ENCODE results near the gene METTL3. TPM values are rescaled to one million over a fixed set of nuclear protein-coding genes. Genes with fewer than 3 reads are reported as not detected.

Gene METTL3
- total RNA-seq, 1 experiment from 2014 or later: 46.0 TPM

- no peak for DNase-seq
- Histone ChIP-seq H3K9me3 (no peaks in the 10 kb centered on the region), H3K36me3 (no peaks in the 10 kb centered on the region; the same call in 1 of the 2 replicates), H3K4me3 (no peak overlapping the region), H3K27me3 (no peaks in the 10 kb centered on the region)
These were observed 61.3 kb downstream of the METTL3 start for GRCh38 chr14:21449899-21450216.

Other genes with a start within 250 kb of the METTL3 start
- gene HNRNPC, start 241.9 kb downstream of the METTL3 start, total RNA-seq (2014; rRNA removed; shearing (Covaris generic); ENCODE audit: low replicate concordance): 994 and 1,287 TPM in 2 replicates
- gene RPGRIP1, start 231.3 kb downstream of the METTL3 start, total RNA-seq (2014; rRNA removed; shearing (Covaris generic); ENCODE audit: low replicate concordance): not detected in 2 replicates
- gene SUPT16H, start 127.3 kb downstream of the METTL3 start, total RNA-seq (2014; rRNA removed; shearing (Covaris generic); ENCODE audit: low replicate concordance): 27.0 and 32.0 TPM in 2 replicates
- gene CHD8, start 55.2 kb downstream of the METTL3 start, total RNA-seq (2014; rRNA removed; shearing (Covaris generic); ENCODE audit: low replicate concordance): 24.1 and 24.6 TPM in 2 replicates
- gene RAB2B, start 34.4 kb downstream of the METTL3 start, total RNA-seq (2014; rRNA removed; shearing (Covaris generic); ENCODE audit: low replicate concordance): 6.5 and 7.2 TPM in 2 replicates
- 26.9 and 75.1 TPM in 2 replicates for gene TOX4, start 34.1 kb downstream of the METTL3 start, total RNA-seq (2014; rRNA removed; shearing (Covaris generic); ENCODE audit: low replicate concordance)
- 0.36 and 0.81 TPM in 2 replicates for gene SALL2, start 15.0 kb upstream of the METTL3 start, total RNA-seq (2014; rRNA removed; shearing (Covaris generic); ENCODE audit: low replicate concordance)
- not detected in 2 replicates for gene OR10G3, start 68.7 kb upstream of the METTL3 start, total RNA-seq (2014; rRNA removed; shearing (Covaris generic); ENCODE audit: low replicate concordance)
- gene OR10G2, start 123.6 kb upstream of the METTL3 start, total RNA-seq (2014; rRNA removed; shearing (Covaris generic); ENCODE audit: low replicate concordance): not detected in 2 replicates
- not detected in 2 replicates for gene OR4E2, start 142.5 kb upstream of the METTL3 start, total RNA-seq (2014; rRNA removed; shearing (Covaris generic); ENCODE audit: low replicate concordance)
- gene OR4E1, start 162.5 kb upstream of the METTL3 start, total RNA-seq (2014; rRNA removed; shearing (Covaris generic); ENCODE audit: low replicate concordance): not detected in 2 replicates

Data from MG63 (cell line).